Bronchial epithelial cell (primary cell): Measurements from ENCODE around the gene ARHGAP1. TPM values are rescaled to one million over a fixed set of nuclear protein-coding genes. Genes with fewer than 3 reads are reported as not detected.

ENCODE experiments used
- DNase-seq: peaks from one replicate; pipeline ENCODE4 v3.0.0-alpha.2; 2010; ENCODE audit warnings: low read depth
- FAIRE-seq: peaks from 2 replicates; lab custom pipeline; 2011; peaks lifted over from hg19 to GRCh38; lab: Jason Lieb, UNC
- H3K27me3 ChIP-seq: 2 replicates; pipeline ENCODE4 v1.5.1; 2011; ENCODE audit warnings: low read length; ENCODE audit not compliant: control insufficient read depth, insufficient read depth
- H3K36me3 ChIP-seq: 2 replicates; pipeline ENCODE4 v1.5.1; 2011; ENCODE audit warnings: low read length; ENCODE audit not compliant: control insufficient read depth, insufficient read depth
- H3K4me3 ChIP-seq: 2 replicates; pipeline ENCODE4 v1.5.1; 2011; ENCODE audit warnings: mild to moderate bottlenecking, low read depth, low read length, control low read depth
- CTCF ChIP-seq: IDR thresholded peaks from 2 replicates; pipeline ENCODE4 v1.5.1; 2011; ENCODE audit warnings: mild to moderate bottlenecking, moderate library complexity, low read length, control low read depth, inconsistent platforms; ENCODE audit not compliant: insufficient read depth, severe bottlenecking
- total RNA-seq: library from RNA; depleted of rRNA; stranded (reverse); fragments of >200 nt; gene quantifications from 2 replicates; pipeline ENCODE4 v1.2.1, GENCODE V29; 2014

Gene ARHGAP1
- 15.5 and 19.6 TPM in 2 replicates for total RNA-seq

GRCh38 chr11:46700241-46701077 lies at the start of gene ARHGAP1, which contains the start of gene ZNF408:
Gene ARHGAP1 (minus strand): TSS chr11:46700619. CDS start chr11:46696107, 4,512 bp downstream.
Gene ZNF408 (plus strand): TSS chr11:46701031. CDS start chr11:46701048, 17 bp downstream.
- peak; percentile 96 for DNase-seq
- Histone ChIP-seq H3K36me3 (peaks cover 31% of the 10 kb centered on the region), H3K27me3 (no peaks in the 10 kb centered on the region), H3K4me3 (peak within 1 kb of the TSS; percentile 65)
- no peak for TF ChIP-seq CTCF
- no peak for FAIRE-seq

- FAIRE-seq (no peak), DNase-seq (no peak)
- H3K4me3 ChIP-seq: no peak overlapping the region
- no peaks in the 10 kb centered on the region for H3K27me3 ChIP-seq
- no peak for TF ChIP-seq CTCF
- H3K36me3 ChIP-seq: peaks cover 19% of the 10 kb centered on the region
Measured at GRCh38 chr11:46747150-46747549, 46.7 kb upstream of the ARHGAP1 start.

- TF ChIP-seq CTCF: no peak
- FAIRE-seq (no peak), DNase-seq (no peak)
- Histone ChIP-seq H3K27me3 (no peaks in the 10 kb centered on the region), H3K36me3 (peaks cover 16% of the 10 kb centered on the region), H3K4me3 (no peak overlapping the region)
Measured at GRCh38 chr11:46745995-46746394, 45.6 kb upstream of the ARHGAP1 start.

GRCh38 chr11:46745328-46745727 lies 44.9 kb upstream of the ARHGAP1 start:
- Histone ChIP-seq H3K4me3 (no peak overlapping the region), H3K27me3 (no peaks in the 10 kb centered on the region), H3K36me3 (peaks cover 13% of the 10 kb centered on the region)
- no peak for TF ChIP-seq CTCF
- FAIRE-seq (no peak), DNase-seq (no peak)

GRCh38 chr11:46743693-46744339 lies 43.4 kb upstream of the ARHGAP1 start:
- Histone ChIP-seq H3K36me3 (peaks cover 10% of the 10 kb centered on the region), H3K4me3 (no peak overlapping the region), H3K27me3 (no peaks in the 10 kb centered on the region)
- DNase-seq: no peak
- TF ChIP-seq CTCF: no peak
- FAIRE-seq: no peak
